Kidney (tissue), 14 donors: ENCODE data around the gene GH1. TPM values are rescaled to one million over a fixed set of nuclear protein-coding genes. Genes with fewer than 3 reads are reported as not detected.

ENCODE experiments used
- DNase-seq, 5 donors: peaks; one replicate each; pipeline ENCODE4 v3.0.0-alpha.2; 2013 to 2020
- FAIRE-seq: peaks from 2 replicates; lab custom pipeline; 2012; peaks lifted over from hg19 to GRCh38; lab: Jason Lieb, UNC
- H3K27ac ChIP-seq, 2 donors: one replicate each; pipeline ENCODE4 v1.7.0; 2013; ENCODE audit warnings: low read depth in 2 of 2, low read length in 2 of 2, inconsistent platforms in 1 of 2
- H3K27me3 ChIP-seq: one replicate; pipeline ENCODE4 v1.7.1; 2013; ENCODE audit warnings: low read length, inconsistent platforms; ENCODE audit not compliant: control insufficient read depth, insufficient read depth
- H3K36me3 ChIP-seq, 3 donors: one replicate each; pipeline versions ENCODE4 v1.7.0 to v1.7.1; 2013; ENCODE audit warnings: low read length in 3 of 3, control low read depth in 1 of 3, inconsistent platforms in 1 of 3; ENCODE audit not compliant: insufficient read depth in 3 of 3, control insufficient read depth in 2 of 3
- H3K4me1 ChIP-seq, 3 donors: one replicate each; pipeline versions ENCODE4 v1.7.0 to v1.7.1; 2013; ENCODE audit warnings: low read length in 3 of 3, inconsistent platforms in 1 of 3, low read depth in 1 of 3; ENCODE audit not compliant: control insufficient read depth in 2 of 3, insufficient read depth in 2 of 3
- H3K4me3 ChIP-seq, 3 donors: one replicate each; pipeline versions ENCODE4 v1.7.0 to v1.8.1; 2013; ENCODE audit warnings: low read length in 3 of 3, control low read depth in 1 of 3, inconsistent platforms in 1 of 3
- H3K9ac ChIP-seq, 3 donors: one replicate each; pipeline versions ENCODE4 v1.7.0 to v1.7.1; 2013; ENCODE audit warnings: low read length in 3 of 3, control low read depth in 1 of 3, inconsistent platforms in 1 of 3
- H3K9me3 ChIP-seq, 3 donors: one replicate each; pipeline versions ENCODE4 v1.7.0 to v1.7.1; 2013; ENCODE audit warnings: low read length in 3 of 3, control low read depth in 1 of 3, inconsistent platforms in 1 of 3; ENCODE audit not compliant: control insufficient read depth in 2 of 3, insufficient read depth in 1 of 3
- CTCF ChIP-seq: IDR thresholded peaks from 3 replicates; pipeline ENCODE4 v1.5.1; 2012; ENCODE audit warnings: mild to moderate bottlenecking, moderate library complexity, borderline replicate concordance; ENCODE audit not compliant: insufficient read depth; ENCODE audit errors: extremely low read depth
- intact Hi-C: fragments of 100-400 bp; cut with DNase I; formaldehyde crosslinking; loops from one replicate; pipeline ENCODE4 v1.11.1; 2022
- polyA plus RNA-seq: library from polyadenylated mRNA; stranded (reverse); fragments of 350-450 nt; fragmentation: Illumina TruSeq; extraction: RNeasy Lipid Tissue Mini Kit (QIAGEN cat#74804); gene quantifications from one replicate; pipeline ENCODE4 v1.2.3, GENCODE V29; 2014; ENCODE audit warnings: low read depth, low replicate concordance; ENCODE audit not compliant: insufficient read depth
- total RNA-seq: library from RNA; stranded (reverse); fragmentation: NEBNext Ultra II Directional; extraction: Animal tissue kit (Norgen Biotek cat#: 25700); gene quantifications from one replicate; pipeline ENCODE4 v1.2.1, GENCODE V29; 2021
- donor health status: control.
- donor health status: control.
- donor health status: control.
- donor health status: control.
- donor health status: control.
- donor health status: DM: yes; HTN: yes; CAD: no.
- donor health status: Normal renal cell carcinoma (clear cell type).

GH1 gene
- total and polyA plus RNA-seq, 2 donors from 2014 or later = not detected

GRCh38 chr17:63937319-63937718 is 18.7 kb upstream of the GH1 start:
- no peak overlapping the region for H3K9ac ChIP-seq
- no peaks in the 10 kb centered on the region for H3K36me3 ChIP-seq
- no peaks in the 10 kb centered on the region for H3K9me3 ChIP-seq
- H3K4me3 ChIP-seq = no peak overlapping the region
- no peak for DNase-seq
- H3K27ac ChIP-seq = no peak overlapping the region
- H3K27me3 ChIP-seq = no peaks in the 10 kb centered on the region
- no peak for FAIRE-seq
- no peak for TF ChIP-seq CTCF
- intact Hi-C loops = no loop called here
- H3K4me1 ChIP-seq = peaks cover 0 to under 1% (median 0%) of the 10 kb centered on the region in 3 donors

- FAIRE-seq (no peak), DNase-seq (no peak)
- no peak for TF ChIP-seq CTCF
- Histone ChIP-seq H3K4me3 (no peak overlapping the region), H3K9ac (no peak overlapping the region), H3K27me3 (no peaks in the 10 kb centered on the region), H3K36me3 (no peaks in the 10 kb centered on the region), H3K4me1 (peaks cover 0 to 6% (median 0%) of the 10 kb centered on the region in 3 donors), H3K9me3 (no peaks in the 10 kb centered on the region), H3K27ac (no peak overlapping the region)
- intact Hi-C loops = no loop called here
Measured at GRCh38 chr17:63934183-63935112, 15.8 kb upstream of the GH1 start.

GRCh38 chr17:63933598-63933997 is 15.0 kb upstream of the GH1 start:
- Histone ChIP-seq H3K9me3 (no peaks in the 10 kb centered on the region), H3K36me3 (no peaks in the 10 kb centered on the region), H3K27me3 (no peaks in the 10 kb centered on the region), H3K4me3 (no peak overlapping the region), H3K27ac (no peak overlapping the region), H3K4me1 (peaks cover 0 to 6% (median 0%) of the 10 kb centered on the region in 3 donors), H3K9ac (no peak overlapping the region)
- FAIRE-seq = no peak
- intact Hi-C loops = no loop called here
- TF ChIP-seq CTCF = no peak
- no peak for DNase-seq
